Heart left ventricle (tissue), 16 donors: ENCODE measurements around the gene FBXL7. TPM values are rescaled to one million over a fixed set of nuclear protein-coding genes. Genes with fewer than 3 reads are reported as not detected.

Experiments used
- ATAC-seq, 4 donors: fragments of 200-7000 bp; cut with Tn5 transposase; one replicate each; pipeline ENCODE4 v1.9.1; 2020 to 2022; ENCODE audit warnings: moderate library complexity in 4 of 4, mild to moderate bottlenecking in 3 of 4, moderate number of reproducible peaks in 1 of 4
- DNase-seq, 5 donors: peaks; one replicate each; pipeline ENCODE4 v3.0.0-alpha.2; 2020
- H3K27ac ChIP-seq, 12 donors: fragments of 200-600 bp; sonication (generic) in 4 of 12; one replicate each; pipeline versions ENCODE4 v1.5.0 to v1.8.0; 2016 to 2022; ENCODE audit warnings: mild to moderate bottlenecking in 2 of 12
- H3K27me3 ChIP-seq, 9 donors: fragments of 200-600 bp; sonication (generic) in 2 of 9; one replicate each; pipeline versions ENCODE4 v1.5.1 to v1.8.0; 2016 to 2022; ENCODE audit warnings: mild to moderate bottlenecking in 3 of 9
- H3K36me3 ChIP-seq, 9 donors: fragments of 200-600 bp; sonication (generic) in 2 of 9; one replicate each; pipeline versions ENCODE4 v1.5.0 to v1.8.0; 2018 to 2022; ENCODE audit warnings: mild to moderate bottlenecking in 2 of 9
- H3K4me1 ChIP-seq, 12 donors: fragments of 200-600 bp; sonication (generic) in 4 of 12; one replicate each; pipeline versions ENCODE4 v1.5.0 to v1.8.0; 2016 to 2022; ENCODE audit warnings: mild to moderate bottlenecking in 3 of 12
- H3K4me3 ChIP-seq, 12 donors: fragments of 200-600 bp; sonication (generic) in 4 of 12; one replicate each; pipeline versions ENCODE4 v1.5.0 to v1.8.0; 2017 to 2022; ENCODE audit warnings: mild to moderate bottlenecking in 9 of 12, moderate library complexity in 4 of 12
- H3K9me3 ChIP-seq, 12 donors: fragments of 200-600 bp; sonication (generic) in 4 of 12; one replicate each; pipeline versions ENCODE4 v1.5.0 to v1.8.0; 2016 to 2022; ENCODE audit warnings: mild to moderate bottlenecking in 1 of 12
- CTCF ChIP-seq, 12 donors: fragments of 200-600 bp; sonication (generic) in 4 of 12; IDR thresholded peaks; one replicate each; pipeline versions ENCODE4 v1.5.0 to v1.8.0; 2018 to 2022; ENCODE audit warnings: antibody characterized with exemption in 12 of 12, mild to moderate bottlenecking in 5 of 12
- POLR2A ChIP-seq, 2 donors: fragments of 450-650 bp; IDR thresholded peaks; one replicate each; pipeline ENCODE4 v1.6.1; 2017; ENCODE audit warnings: antibody characterized with exemption in 2 of 2, mild to moderate bottlenecking in 2 of 2, moderate library complexity in 2 of 2
- WGBS, 4 donors: extraction: QIAGEN DNeasy Blood & Tissue Kit in 2 of 4; methylation state at CpG; one replicate each; pipeline versions ENCODE4 v1.1.5 to v1.1.7; 2013 to 2018; 5-methylcytosine and 5-hydroxymethylcytosine counted together
- intact Hi-C, 10 donors: fragments of 100-400 bp; cut with DNase I; formaldehyde crosslinking; loops; one replicate each; pipeline versions ENCODE4 v1.11.1 to v1.14.2; 2022
- polyA plus RNA-seq, 2 donors: library from polyadenylated mRNA; stranded (reverse); fragments of 200-250 nt; gene quantifications; one replicate each; pipeline ENCODE4 v1.2.3, GENCODE V29; 2013
- total RNA-seq, 9 donors: library from RNA; depleted of rRNA in 2 of 9; stranded (reverse); fragments of >200 nt in 2 of 9; fragmentation: NEBNext Ultra II Directional in 3 of 9; extraction: Animal tissue kit (Norgen Biotek cat#: 25700) in 3 of 9; gene quantifications; one replicate each; pipeline versions ENCODE4 v1.1.0 to v1.2.4, GENCODE V29; 2016 to 2023
- donor health status: ischemic (EF 13 %, LVEDD 7.1; RV severe dilation, severe dysfunction).
- donor health status: healthy with polysubstance abuse.
- donor health status: DM: no; HTN: yes; CAD: no.
- donor health status: DM: no; HTN: no; CAD: no.
- donor health status: ischemic (EF 25% LVEDD 6.9; RV normal size, moderate dysfunction).
- donor health status: ischemic (EF 25% LVEDD 5.7; RV mildly dilated, moderate dysfunction).
- donor health status: healthy.
- donor health status: DM: yes; HTN: yes; CAD: no.
- donor health status: ischemic (EF 35%, LVEDD 5.7; RV mildly dilated, moderate dysfunction).
- donor health status: nonischemic (EF 11% LVEDD 7.7; RV severe dilation, severe dysfunction).
- donor health status: DM: yes; HTN: yes; CAD: no.
- donor health status: PGD.
- donor health status: ischemic (EF 29% LVEDD 5.4; RV normal size, mild dysfunction).
- donor health status: nonischemic (EF 23%, LVEDD 6.1; RV moderate dilation, normal function).

FBXL7 gene
- total and polyA plus RNA-seq, 11 donors: 8.7 to 27.6 (median 24.3) TPM

- DNase-seq (no peak), ATAC-seq (peak in 2 of 4 donors; percentile 17 to 28)
- WGBS, 4 donors: 87 to 96% (median 92%) methylated on average over 2 of the region's 2 CpGs
- intact Hi-C loops: loop anchor here in 6 of 10 donors (5.0 to 10.0 kb wide), 10 partner anchors 164 to 719 kb away; partner anchors contain the start of gene FBXL7 (in 4 of the 6)
- Histone ChIP-seq H3K9me3 (no peaks in the 10 kb centered on the region), H3K36me3 (no peaks in the 10 kb centered on the region), H3K27ac (no peak overlapping the region), H3K4me1 (peaks cover 0 to 12% (median 4%) of the 10 kb centered on the region in 12 donors), H3K27me3 (no peaks in the 10 kb centered on the region), H3K4me3 (no peak overlapping the region)
- no peak for TF ChIP-seq CTCF (IDR thresholded peaks at IDR 0.05)
- TF ChIP-seq POLR2A (IDR thresholded peaks at IDR 0.05): no peak
Observed at GRCh38 chr5:15823398-15823797, 323.4 kb downstream of the FBXL7 start.

DNA sequence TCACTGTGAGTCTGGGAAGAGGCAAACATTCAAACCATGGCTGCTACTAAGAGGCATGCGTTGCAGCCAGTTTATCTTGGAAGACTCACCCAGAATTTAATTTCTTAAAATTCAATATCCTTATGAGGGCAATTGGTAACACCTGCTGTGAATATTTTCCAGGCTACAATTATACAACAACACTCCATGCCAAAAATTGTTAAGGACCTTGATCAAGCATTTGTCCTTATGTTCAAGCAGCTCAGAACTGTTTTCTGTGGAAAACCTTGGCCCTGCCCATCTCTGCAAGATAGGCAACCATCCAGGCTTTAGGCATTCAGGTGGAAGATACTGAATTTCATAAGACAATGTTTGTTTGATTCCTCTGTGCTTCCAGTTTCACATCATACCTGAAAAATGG lies 327.8 kb downstream of the FBXL7 start:
- no peak overlapping the region for H3K27ac ChIP-seq
- intact Hi-C loops: loop anchor here in 6 of 10 donors (5.0 to 10.0 kb wide), 8 partner anchors 167 to 723 kb away; partner anchors contain the start of gene FBXL7 (in 2 of the 6)
- no peaks in the 10 kb centered on the region for H3K27me3 ChIP-seq
- H3K9me3 ChIP-seq: no peaks in the 10 kb centered on the region
- no peak overlapping the region for H3K4me3 ChIP-seq
- peaks cover 0 to 28% (median 15%) of the 10 kb centered on the region in 12 donors for H3K4me1 ChIP-seq
- ATAC-seq (no peak), DNase-seq (no peak)
- no peaks in the 10 kb centered on the region for H3K36me3 ChIP-seq
- 56 to 86% (median 68%) methylated on average over 1 of the region's 1 CpG for WGBS, 4 donors
- TF ChIP-seq POLR2A (IDR thresholded peaks at IDR 0.05) (no peak), CTCF (IDR thresholded peaks at IDR 0.05) (no peak)

DNA sequence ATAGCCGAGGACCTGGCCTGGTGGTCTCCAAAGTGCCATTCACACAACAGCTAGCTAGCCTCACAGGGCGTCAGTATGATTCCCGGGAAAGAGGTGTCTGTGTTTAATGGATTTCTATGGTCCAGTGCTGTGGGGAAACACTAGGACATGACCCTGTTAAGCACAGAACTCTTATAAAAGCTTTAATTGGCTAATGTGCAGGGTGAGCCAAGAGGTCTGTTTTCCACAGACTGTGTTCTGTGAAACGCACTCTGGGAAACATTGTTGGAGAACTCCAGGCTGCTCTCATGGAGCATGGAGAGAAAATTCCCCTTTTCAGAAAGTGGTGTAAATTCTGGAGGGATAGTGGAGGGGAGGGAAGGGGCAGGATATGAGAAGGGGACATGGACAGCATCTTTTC lies 331.4 kb downstream of the FBXL7 start:
- Histone ChIP-seq H3K27me3 (no peaks in the 10 kb centered on the region), H3K9me3 (no peaks in the 10 kb centered on the region), H3K4me1 (peaks cover 0 to 45% (median 22%) of the 10 kb centered on the region in 12 donors), H3K36me3 (no peaks in the 10 kb centered on the region), H3K27ac (no peak overlapping the region), H3K4me3 (no peak overlapping the region)
- TF ChIP-seq POLR2A (IDR thresholded peaks at IDR 0.05) (no peak), CTCF (IDR thresholded peaks at IDR 0.05) (no peak)
- intact Hi-C loops: loop anchor here in 4 of 10 donors (10.0 kb wide), 3 partner anchors 153 to 313 kb away; no protein-coding TSS in a partner anchor
- 61 to 70% (median 65%) methylated on average over 4 of the region's 4 CpGs for WGBS, 4 donors
- DNase-seq (no peak), ATAC-seq (peak; percentile 37 to 60 (median 58))

DNA sequence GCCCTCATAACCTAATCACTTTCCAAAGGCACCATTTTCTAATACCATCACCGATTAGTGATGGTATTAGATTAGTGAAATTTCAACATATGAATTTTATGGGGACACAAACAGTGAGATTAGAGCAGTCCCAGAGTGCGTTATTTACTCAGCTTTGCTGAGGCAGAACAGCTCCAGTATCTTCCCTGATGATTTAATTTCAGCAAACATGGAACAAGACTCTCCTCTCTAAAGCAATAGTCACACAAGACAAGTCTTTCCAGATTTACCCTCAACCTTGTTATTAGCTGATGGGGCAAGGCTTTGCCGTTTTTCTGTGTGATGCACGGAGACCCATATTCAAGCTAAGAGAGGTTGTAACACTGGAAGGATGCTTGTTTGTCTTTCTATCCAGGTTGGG lies 333.4 kb downstream of the FBXL7 start:
- no peak for ATAC-seq
- no peak for DNase-seq
- H3K27ac ChIP-seq: no peak overlapping the region
- H3K36me3 ChIP-seq: no peaks in the 10 kb centered on the region
- H3K27me3 ChIP-seq: no peaks in the 10 kb centered on the region
- intact Hi-C loops: loop anchor here in 4 of 10 donors (10.0 kb wide), 3 partner anchors 151 to 311 kb away; no protein-coding TSS in a partner anchor
- H3K4me3 ChIP-seq: no peak overlapping the region
- no peaks in the 10 kb centered on the region for H3K9me3 ChIP-seq
- H3K4me1 ChIP-seq: peaks cover 0 to 64% (median 32%) of the 10 kb centered on the region in 12 donors
- whole genome bisulfite sequencing, 4 donors: 93 to 96% (median 95%) methylated on average over 4 of the region's 4 CpGs
- TF ChIP-seq CTCF (IDR thresholded peaks at IDR 0.05) (no peak), POLR2A (IDR thresholded peaks at IDR 0.05) (no peak)
